Neural progenitor cell (in vitro differentiated cells): ENCODE results near the gene OVOL1.

Experiments used
- CTCF ChIP-seq: fragments of 200-600 bp; sonication (generic); IDR thresholded peaks from 2 replicates; pipeline ENCODE4 v1.5.1; 2017; ENCODE audit warnings: antibody characterized with exemption, mild to moderate bottlenecking
- EZH2 ChIP-seq: fragments of 200-600 bp; sonication (generic); IDR thresholded peaks from 2 replicates; pipeline ENCODE4 v1.6.1; 2017; ENCODE audit warnings: antibody characterized with exemption, mild to moderate bottlenecking, moderate library complexity

GRCh38 chr11:65834202-65834601, 47.3 kb downstream of the OVOL1 start:
- TF ChIP-seq CTCF (no peak), EZH2 (no peak)
